Measurements from ENCODE around the gene FOXL2. TPM values are rescaled to one million over a fixed set of nuclear protein-coding genes. Genes with fewer than 3 reads are reported as not detected.

Gene FOXL2
- total RNA-seq, 2 donors from 2014 or later = 0.11 to 0.24 TPM

DNA sequence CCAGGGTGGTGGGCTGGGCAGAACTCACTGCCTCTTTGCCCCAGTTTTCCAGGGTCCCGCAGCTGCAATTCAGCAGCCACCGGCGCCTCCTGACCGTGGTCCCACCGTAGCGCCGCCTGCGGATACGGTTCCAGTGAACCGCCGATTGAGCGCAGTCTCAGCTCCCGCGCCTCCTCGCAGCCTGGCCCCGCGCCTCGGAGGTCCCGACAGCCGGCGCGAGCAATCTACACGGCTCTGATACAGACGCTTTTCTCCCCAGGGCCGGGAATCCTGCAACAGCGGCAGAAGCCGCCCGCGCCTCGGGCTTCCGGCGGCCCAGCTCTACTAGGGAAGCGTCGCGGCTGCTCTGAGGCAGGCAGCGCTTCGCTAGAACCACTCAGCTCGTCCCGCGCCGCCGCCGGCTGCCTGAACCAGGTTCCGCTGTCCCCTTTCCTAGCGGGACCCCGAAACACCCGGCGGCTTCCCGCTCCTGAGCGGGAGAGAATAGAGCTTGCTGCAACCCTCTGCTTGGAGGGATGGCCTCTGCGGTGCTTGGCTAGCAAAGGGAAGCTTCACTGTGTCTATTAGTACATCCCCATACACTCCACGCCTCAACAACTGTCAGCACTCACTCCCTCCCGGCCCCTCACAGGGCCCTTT, 3.2 kb upstream of the FOXL2 start:
- H3K4me1 Mint-ChIP-seq = peaks cover 18% of the 10 kb centered on the region
- Histone ChIP-seq H3K36me3 (ENCODE audit: control insufficient read depth, insufficient read depth, low read length) (no peaks in the 10 kb centered on the region), H3K27ac (ENCODE audit: low read depth, low read length) (no peak overlapping the region), H3K9ac (ENCODE audit: extremely low read depth, low read length, poor library complexity, severe bottlenecking) (no peak overlapping the region), H3K4me1 (ENCODE audit: control insufficient read depth, insufficient read depth, low read length) (no peaks in the 10 kb centered on the region), H3K27me3 (ENCODE audit: control insufficient read depth, insufficient read depth, low read length, poor library complexity, severe bottlenecking) (peaks cover 100% of the 10 kb centered on the region), H3K4me3 (ENCODE audit: low read length) (peak overlapping the region; percentile 62), H3K9me3 (ENCODE audit: control insufficient read depth, low read length) (no peaks in the 10 kb centered on the region)
- no peaks in the 10 kb centered on the region for H3K36me3 Mint-ChIP-seq (ENCODE audit: low read depth)
- peaks cover 94% of the 10 kb centered on the region for H3K27me3 Mint-ChIP-seq (ENCODE audit: insufficient read depth)
- 3% methylated on average over 31 to 53 of the region's 53 CpGs for WGBS, 2 experiments (ENCODE audit: insufficient coverage in 1 of 2, insufficient read length in 1 of 2)
- H3K9me3 Mint-ChIP-seq = peaks cover 1% of the 10 kb centered on the region
- DNase-seq = peak; percentile 82
- peak overlapping the region; percentile 38 for H3K4me3 Mint-ChIP-seq
- H3K27ac Mint-ChIP-seq = no peak overlapping the region
- TF ChIP-seq, protein P1, sequence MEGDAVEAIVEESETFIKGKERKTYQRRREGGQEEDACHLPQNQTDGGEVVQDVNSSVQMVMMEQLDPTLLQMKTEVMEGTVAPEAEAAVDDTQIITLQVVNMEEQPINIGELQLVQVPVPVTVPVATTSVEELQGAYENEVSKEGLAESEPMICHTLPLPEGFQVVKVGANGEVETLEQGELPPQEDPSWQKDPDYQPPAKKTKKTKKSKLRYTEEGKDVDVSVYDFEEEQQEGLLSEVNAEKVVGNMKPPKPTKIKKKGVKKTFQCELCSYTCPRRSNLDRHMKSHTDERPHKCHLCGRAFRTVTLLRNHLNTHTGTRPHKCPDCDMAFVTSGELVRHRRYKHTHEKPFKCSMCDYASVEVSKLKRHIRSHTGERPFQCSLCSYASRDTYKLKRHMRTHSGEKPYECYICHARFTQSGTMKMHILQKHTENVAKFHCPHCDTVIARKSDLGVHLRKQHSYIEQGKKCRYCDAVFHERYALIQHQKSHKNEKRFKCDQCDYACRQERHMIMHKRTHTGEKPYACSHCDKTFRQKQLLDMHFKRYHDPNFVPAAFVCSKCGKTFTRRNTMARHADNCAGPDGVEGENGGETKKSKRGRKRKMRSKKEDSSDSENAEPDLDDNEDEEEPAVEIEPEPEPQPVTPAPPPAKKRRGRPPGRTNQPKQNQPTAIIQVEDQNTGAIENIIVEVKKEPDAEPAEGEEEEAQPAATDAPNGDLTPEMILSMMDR (conservative IDR thresholded peaks at IDR 0.05) = no peak

DNA sequence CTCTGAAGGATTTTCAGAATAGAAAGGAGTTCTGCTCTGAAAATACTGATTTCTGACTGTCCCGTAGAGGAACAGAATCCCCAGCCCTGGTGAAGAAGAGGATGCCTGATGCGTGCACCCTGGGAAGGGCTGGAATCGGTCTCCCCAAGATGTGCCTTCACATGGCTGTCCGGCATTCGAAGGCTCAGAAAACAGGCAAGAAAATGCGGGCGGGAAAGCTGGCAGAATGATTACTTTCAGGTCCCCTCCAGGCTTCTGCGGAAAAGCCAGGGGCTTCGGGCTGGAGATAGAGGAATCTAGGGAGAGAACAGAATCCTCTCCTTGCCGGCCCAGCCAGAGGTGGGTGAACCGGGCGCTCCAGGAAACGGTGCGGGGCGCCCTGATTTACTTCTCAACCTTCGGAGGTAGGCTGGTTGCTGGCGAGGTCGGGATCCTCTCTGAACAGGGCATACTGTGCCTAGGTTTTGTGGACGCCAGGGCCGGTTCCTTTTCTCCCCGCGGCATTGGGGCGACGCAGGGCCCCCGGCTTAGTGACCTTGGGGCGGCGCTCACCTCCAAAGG, 2.6 kb upstream of the FOXL2 start:
- Histone ChIP-seq H3K27me3 (ENCODE audit: control insufficient read depth, insufficient read depth, low read length, poor library complexity, severe bottlenecking) (peaks cover 100% of the 10 kb centered on the region), H3K9ac (ENCODE audit: extremely low read depth, low read length, poor library complexity, severe bottlenecking) (no peak overlapping the region), H3K4me3 (ENCODE audit: low read length) (peak overlapping the region; percentile 62), H3K9me3 (ENCODE audit: control insufficient read depth, low read length) (no peaks in the 10 kb centered on the region), H3K4me1 (ENCODE audit: control insufficient read depth, insufficient read depth, low read length) (no peaks in the 10 kb centered on the region), H3K36me3 (ENCODE audit: control insufficient read depth, insufficient read depth, low read length) (no peaks in the 10 kb centered on the region), H3K27ac (ENCODE audit: low read depth, low read length) (no peak overlapping the region)
- Mint-ChIP-seq H3K4me1 (peaks cover 21% of the 10 kb centered on the region), H3K9me3 (peaks cover 2% of the 10 kb centered on the region), H3K27me3 (ENCODE audit: insufficient read depth) (peaks cover 94% of the 10 kb centered on the region), H3K27ac (no peak overlapping the region), H3K36me3 (ENCODE audit: low read depth) (no peaks in the 10 kb centered on the region), H3K4me3 (peak overlapping the region; percentile 38)
- TF ChIP-seq, protein P1 (conservative IDR thresholded peaks at IDR 0.05) = no peak
- peak; percentile 74 for DNase-seq
- WGBS, 2 experiments (ENCODE audit: insufficient coverage in 1 of 2, insufficient read length in 1 of 2) = 5 to 7% methylated on average over 14 to 27 of the region's 27 CpGs

- H3K27ac Mint-ChIP-seq = no peak overlapping the region
- Histone ChIP-seq H3K27ac (ENCODE audit: low read depth, low read length) (no peak overlapping the region), H3K9me3 (ENCODE audit: control insufficient read depth, low read length) (no peaks in the 10 kb centered on the region), H3K4me1 (ENCODE audit: control insufficient read depth, insufficient read depth, low read length) (no peaks in the 10 kb centered on the region), H3K4me3 (ENCODE audit: low read length) (no peak overlapping the region), H3K36me3 (ENCODE audit: control insufficient read depth, insufficient read depth, low read length) (no peaks in the 10 kb centered on the region), H3K27me3 (ENCODE audit: control insufficient read depth, insufficient read depth, low read length, poor library complexity, severe bottlenecking) (peaks cover 100% of the 10 kb centered on the region), H3K9ac (ENCODE audit: extremely low read depth, low read length, poor library complexity, severe bottlenecking) (no peak overlapping the region)
- 23% methylated on average over 5 of the region's 5 CpGs; no CpG with 5 or more reads in 1 of the 2 experiments for WGBS, 2 experiments (ENCODE audit: insufficient coverage in 1 of 2, insufficient read length in 1 of 2)
- H3K9me3 Mint-ChIP-seq = peaks cover 2% of the 10 kb centered on the region
- no peaks in the 10 kb centered on the region for H3K36me3 Mint-ChIP-seq (ENCODE audit: low read depth)
- peaks cover 94% of the 10 kb centered on the region for H3K27me3 Mint-ChIP-seq (ENCODE audit: insufficient read depth)
- H3K4me3 Mint-ChIP-seq = peak overlapping the region; percentile 38
- TF ChIP-seq, protein P1 (conservative IDR thresholded peaks at IDR 0.05) = no peak
- peaks cover 26% of the 10 kb centered on the region for H3K4me1 Mint-ChIP-seq
- DNase-seq = peak; percentile 85
Measured at GRCh38 chr3:138949002-138949418, 2.1 kb upstream of the FOXL2 start.
